ENCODE measurements around the gene TNKS1BP1.

DNA sequence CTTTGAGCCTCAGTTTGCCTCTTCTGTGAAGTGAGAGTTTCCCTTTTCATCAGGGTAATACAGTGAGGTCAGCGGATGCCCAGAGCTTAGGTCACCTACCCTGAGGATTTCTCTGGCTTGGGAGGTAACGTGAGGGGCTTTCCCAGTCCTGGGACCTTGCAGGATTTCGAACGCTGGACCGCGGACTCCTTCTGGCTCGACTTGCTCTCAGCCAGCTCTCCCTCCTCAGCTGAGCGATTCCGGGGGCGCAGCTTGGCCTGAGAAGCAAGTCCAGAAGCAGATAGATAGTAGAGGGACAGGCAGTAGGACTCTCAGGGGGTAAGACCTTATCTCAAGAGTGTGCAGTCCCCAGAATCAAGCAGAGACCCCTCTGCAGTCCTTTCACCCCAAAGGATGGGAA lies 24.0 kb downstream of the TNKS1BP1 start:
- TF ChIP-seq, protein P1, sequence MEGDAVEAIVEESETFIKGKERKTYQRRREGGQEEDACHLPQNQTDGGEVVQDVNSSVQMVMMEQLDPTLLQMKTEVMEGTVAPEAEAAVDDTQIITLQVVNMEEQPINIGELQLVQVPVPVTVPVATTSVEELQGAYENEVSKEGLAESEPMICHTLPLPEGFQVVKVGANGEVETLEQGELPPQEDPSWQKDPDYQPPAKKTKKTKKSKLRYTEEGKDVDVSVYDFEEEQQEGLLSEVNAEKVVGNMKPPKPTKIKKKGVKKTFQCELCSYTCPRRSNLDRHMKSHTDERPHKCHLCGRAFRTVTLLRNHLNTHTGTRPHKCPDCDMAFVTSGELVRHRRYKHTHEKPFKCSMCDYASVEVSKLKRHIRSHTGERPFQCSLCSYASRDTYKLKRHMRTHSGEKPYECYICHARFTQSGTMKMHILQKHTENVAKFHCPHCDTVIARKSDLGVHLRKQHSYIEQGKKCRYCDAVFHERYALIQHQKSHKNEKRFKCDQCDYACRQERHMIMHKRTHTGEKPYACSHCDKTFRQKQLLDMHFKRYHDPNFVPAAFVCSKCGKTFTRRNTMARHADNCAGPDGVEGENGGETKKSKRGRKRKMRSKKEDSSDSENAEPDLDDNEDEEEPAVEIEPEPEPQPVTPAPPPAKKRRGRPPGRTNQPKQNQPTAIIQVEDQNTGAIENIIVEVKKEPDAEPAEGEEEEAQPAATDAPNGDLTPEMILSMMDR (IDR thresholded peaks at IDR 0.05): no peak
- no peak for TF ChIP-seq ZFX (IDR thresholded peaks at IDR 0.05; ENCODE audit: borderline replicate concordance)
